HCT116 (cell line): Measurements from ENCODE around the gene LCN2. TPM values are rescaled to one million over a fixed set of nuclear protein-coding genes. Genes with fewer than 3 reads are reported as not detected.

ENCODE experiments used
- ATAC-seq: fragments of 200-7000 bp; cut with Tn5 transposase; 2 replicates; pipeline ENCODE4 v1.9.1; 2020; ENCODE audit warnings: mild to moderate bottlenecking, moderate library complexity
- BruUV-seq: library from RNA; stranded (reverse); fragments of 400-500 nt; replicated peaks from 2 replicates; lab custom pipeline; 2021; lab: Mats Ljungman, UMichigan
- CTCF ChIA-PET: fragments of 300-600 bp; sonication (Branson Sonifier 250); formaldehyde crosslinking; loops from one replicate; lab custom pipeline; 2021; ENCODE audit warnings: antibody characterized with exemption; lab: Charles Lee
- POLR2A ChIA-PET: fragments of 300-600, 350-600 bp; sonication (Branson Sonifier 250); formaldehyde crosslinking; loops from one replicate; lab custom pipeline; 2021; ENCODE audit warnings: antibody characterized with exemption; lab: Charles Lee
- RAD21 ChIA-PET, 2 experiments: fragments of 300-600 bp; sonication (Branson Sonifier 250); formaldehyde crosslinking; loops; one replicate each; lab custom pipeline; 2023; ENCODE audit warnings: low total read pairs in 2 of 2; ENCODE audit not compliant: uncharacterized antibody in 2 of 2, unreplicated experiment in 2 of 2, low non-redundant PET in 1 of 2; lab: Charles Lee
- DNase-seq: peaks from one replicate; pipeline ENCODE4 v3.0.0-alpha.2; 2010; ENCODE audit warnings: low read depth, low spot score
- H2AFZ ChIP-seq: fragments of 200-600 bp; shearing (Covaris generic), sonication (generic); 2 replicates; pipeline ENCODE4 v1.6.1; 2017; ENCODE audit warnings: low read depth, mixed run types, mixed read lengths, antibody characterized with exemption, low read length; ENCODE audit not compliant: poor library complexity, severe bottlenecking
- H3K27ac ChIP-seq: 2 replicates; pipeline ENCODE4 v1.5.1; 2012; ENCODE audit warnings: low read depth, low read length
- H3K27me3 ChIP-seq: fragments of 200-600 bp; sonication (generic); 2 replicates; pipeline ENCODE4 v1.6.1; 2016; ENCODE audit warnings: mixed run types, low read length, mixed read lengths; ENCODE audit not compliant: insufficient read depth
- H3K36me3 ChIP-seq, 2 experiments: fragments of 200-500 bp in 1 of 2; fragments of 200-600 bp in 1 of 2; sonication (Bioruptor generic) in 1 of 2; sonication (generic) in 1 of 2; 2 replicates each; pipeline versions ENCODE4 v1.5.1 to v1.6.1; 2014 to 2016; ENCODE audit warnings: low read length in 2 of 2, inconsistent platforms in 1 of 2, mixed read lengths in 1 of 2, mixed run types in 1 of 2; ENCODE audit not compliant: insufficient read depth in 2 of 2, control insufficient read depth in 1 of 2
- H3K4me1 ChIP-seq, 2 experiments: fragments of 200-600 bp in 1 of 2; sonication (generic) in 1 of 2; 2 replicates each; pipeline versions ENCODE4 v1.5.1 to v1.6.1; 2012 to 2017; ENCODE audit warnings: low read length in 2 of 2, inconsistent platforms in 1 of 2, mild to moderate bottlenecking in 1 of 2, mixed read lengths in 1 of 2, mixed run types in 1 of 2, moderate library complexity in 1 of 2; ENCODE audit not compliant: insufficient read depth in 2 of 2, control insufficient read depth in 1 of 2
- H3K4me2 ChIP-seq: fragments of 200-600 bp; sonication (generic); 2 replicates; pipeline ENCODE4 v1.6.1; 2017; ENCODE audit warnings: mixed run types, low read length, mixed read lengths
- H3K4me3 ChIP-seq, 2 experiments: fragments of 200-600 bp in 1 of 2; sonication (generic) in 1 of 2; replicated peaks in 1 of 2; 2 replicates each; pipeline ENCODE4 v1.5.1; 2011 to 2016; ENCODE audit warnings: low read length in 2 of 2, control low read depth in 1 of 2, low read depth in 1 of 2, mild to moderate bottlenecking in 1 of 2, mixed read lengths in 1 of 2, mixed run types in 1 of 2
- H3K79me2 ChIP-seq: fragments of 200-600 bp; sonication (generic); 2 replicates; pipeline ENCODE4 v1.6.1; 2017; ENCODE audit warnings: mild to moderate bottlenecking, mixed run types, low read length, moderate library complexity, mixed read lengths; ENCODE audit not compliant: insufficient read depth
- H3K9ac ChIP-seq: fragments of 200-600 bp; sonication (generic); 2 replicates; pipeline ENCODE4 v1.6.1; 2016; ENCODE audit warnings: low read length, mixed read lengths
- H3K9me2 ChIP-seq: fragments of 200-600 bp; sonication (generic), shearing (Covaris generic); 2 replicates; pipeline ENCODE4 v1.6.1; 2017; ENCODE audit warnings: mixed run types, mild to moderate bottlenecking, moderate library complexity; ENCODE audit not compliant: insufficient read depth
- H3K9me3 ChIP-seq, 2 experiments: fragments of 200-500 bp in 1 of 2; fragments of 200-600 bp in 1 of 2; sonication (Bioruptor generic) in 1 of 2; sonication (generic) in 1 of 2; 2 replicates each; pipeline ENCODE4 v1.6.1; 2014 to 2017; ENCODE audit warnings: low read length in 2 of 2, mixed read lengths in 2 of 2, inconsistent platforms in 1 of 2, low read depth in 1 of 2, mild to moderate bottlenecking in 1 of 2, mixed run types in 1 of 2, moderate library complexity in 1 of 2; ENCODE audit not compliant: control insufficient read depth in 1 of 2, insufficient read depth in 1 of 2
- H4K20me1 ChIP-seq: fragments of 200-600 bp; sonication (generic), shearing (Covaris generic); 2 replicates; pipeline ENCODE4 v1.6.1; 2017; ENCODE audit warnings: mixed run types, mild to moderate bottlenecking, moderate library complexity; ENCODE audit not compliant: insufficient read depth
- EZH2 ChIP-seq: fragments of 200-600 bp; sonication (generic); IDR thresholded peaks from 2 replicates; pipeline ENCODE4 v1.6.1; 2017; ENCODE audit warnings: antibody characterized with exemption, mixed run types
- POLR2A ChIP-seq: IDR thresholded peaks from 2 replicates; pipeline ENCODE4 v1.7.0; 2011; ENCODE audit warnings: borderline replicate concordance; ENCODE audit not compliant: insufficient read depth, insufficient read length; ENCODE audit errors: extremely low read depth
- POLR2AphosphoS5 ChIP-seq: IDR thresholded peaks from 2 replicates; pipeline ENCODE4 v1.6.1; 2011; ENCODE audit warnings: mild to moderate bottlenecking, low read depth, low read length, moderate library complexity
- REST ChIP-seq: IDR thresholded peaks from 2 replicates; pipeline ENCODE4 v1.6.1; 2012; ENCODE audit warnings: low read depth
- TCF7L2 ChIP-seq: IDR thresholded peaks from 2 replicates; pipeline ENCODE4 v1.7.0; 2011; ENCODE audit warnings: borderline replicate concordance, inconsistent platforms; ENCODE audit not compliant: insufficient read depth, insufficient read length; ENCODE audit errors: extremely low read depth
- YY1 ChIP-seq: IDR thresholded peaks from 2 replicates; pipeline ENCODE4 v1.6.1; 2011; ENCODE audit warnings: low read length, low read depth, moderate library complexity, mild to moderate bottlenecking; ENCODE audit not compliant: insufficient replicate concordance; ENCODE audit errors: extremely low read depth
- ZFX ChIP-seq: fragments of 450-650 bp; IDR thresholded peaks from 2 replicates; pipeline ENCODE4 v1.6.1; 2017
- intact Hi-C: fragments of 100-400 bp; cut with micrococcal nuclease; formaldehyde crosslinking; loops from 2 replicates; pipeline ENCODE4 v1.10.0; 2022
- total RNA-seq: library from RNA; stranded (reverse); gene quantifications from one replicate; pipeline ENCODE4 v1.2.1, GENCODE V29; 2021; ENCODE audit not compliant: unreplicated experiment

LCN2 gene
- total RNA-seq, 1 experiment from 2014 or later = 9.2 TPM

- peak; percentile 71 for ATAC-seq
- peak; percentile 68 for DNase-seq
- RAD21 ChIA-PET = no interaction called here
Measured at GRCh38 chr9:128127568-128127989, 21.7 kb upstream of the LCN2 start, which contains the start of gene PTGES2. TSS of gene PTGES2 (minus strand) at chr9:128127729. CDS start at chr9:128127717, 12 bp downstream.

More at GRCh38 chr9:128127568-128127989, 21.7 kb upstream of the LCN2 start, which contains the start of gene PTGES2:
- peaks cover 39% of the 10 kb centered on the region for H3K79me2 ChIP-seq
- intact Hi-C loops = no loop called here
- H3K4me3 ChIP-seq = peak within 1 kb of the TSS; percentile 90 to 92
- peak within 1 kb of the TSS; percentile 99 for H3K27ac ChIP-seq
- no TSS peak for BruUV-seq
- peak within 1 kb of the TSS; percentile 92 for H3K9ac ChIP-seq
- H2AFZ ChIP-seq = peak within 1 kb of the TSS; percentile 84
- H3K36me3 ChIP-seq = peaks cover 2 to 19% of the 10 kb centered on the region in 2 experiments; a peak in 2 of 4 replicates
- H3K4me1 ChIP-seq = peaks cover 9 to 31% of the 10 kb centered on the region in 2 experiments
- TF ChIP-seq REST (no peak), POLR2A (peak; percentile 67), EZH2 (no peak), TCF7L2 (peak; percentile 18), ZFX (peak; percentile 96), YY1 (peak; percentile 69), POLR2AphosphoS5 (peak; percentile 54; the same call in 1 of the 2 replicates)
- peaks cover 9% of the 10 kb centered on the region; the same call in 1 of the 2 replicates for H4K20me1 ChIP-seq
- no peaks in the 10 kb centered on the region for H3K27me3 ChIP-seq
- H3K4me2 ChIP-seq = peak within 1 kb of the TSS; percentile 91
- ChIA-PET POLR2A (no interaction called here), CTCF (interaction anchor here (1.7 kb wide), 1 partner anchor 10 kb away, joined by 14 read pairs; no protein-coding TSS in a partner anchor)
- H3K9me2 ChIP-seq = no peaks in the 10 kb centered on the region
- H3K9me3 ChIP-seq = peaks cover 0 to 6% of the 10 kb centered on the region in 2 experiments; a peak in 1 of 4 replicates
